GM03348 (cell line): ENCODE measurements around the gene TMEM37.

ENCODE experiments used
- DNase-seq: peaks from one replicate; pipeline ENCODE4 v3.0.0; 2012; ENCODE audit warnings: low spot score

TMEM37 gene

DNA sequence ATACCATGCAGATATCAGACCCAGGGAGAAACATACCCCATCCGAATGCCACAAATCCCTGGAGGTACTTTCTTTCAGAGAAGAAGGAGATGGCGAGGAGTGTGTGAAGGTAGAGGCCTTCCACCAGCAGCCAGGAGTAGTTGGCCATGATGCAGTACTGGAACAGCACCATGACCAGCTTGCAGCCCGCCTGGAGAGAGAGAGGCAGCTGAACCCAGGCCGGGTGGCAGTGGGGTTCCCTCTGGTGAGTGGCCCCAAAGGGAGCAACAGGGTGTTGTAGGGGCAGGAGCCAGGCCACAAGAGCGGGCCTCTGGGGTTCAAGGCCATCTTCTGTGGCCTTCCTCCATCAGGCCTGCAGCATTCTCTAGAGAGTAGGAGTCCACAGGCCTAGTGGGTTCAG lies 30.2 kb downstream of the TMEM37 start:
- no peak for DNase-seq

DNA sequence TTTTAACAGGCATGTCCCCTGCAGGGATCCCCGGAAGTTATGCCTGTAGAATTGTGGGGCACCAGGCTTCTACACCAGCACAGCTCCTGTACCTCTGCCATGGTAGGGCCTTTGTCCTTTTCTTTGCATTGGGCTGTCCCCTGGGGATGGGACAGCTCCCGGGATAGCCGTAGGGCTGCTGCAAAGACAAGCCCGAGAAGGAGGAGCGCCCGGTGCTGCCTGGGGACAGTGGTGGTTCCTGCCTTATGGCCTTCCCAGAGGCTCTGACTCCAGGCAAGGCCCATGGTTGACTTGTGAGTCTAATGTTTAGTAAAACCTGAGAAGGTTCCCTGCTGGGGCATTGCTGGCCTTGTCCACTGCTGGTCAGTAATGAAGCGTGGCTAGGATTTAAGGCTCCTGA lies 30.9 kb downstream of the TMEM37 start:
- no peak for DNase-seq

DNA sequence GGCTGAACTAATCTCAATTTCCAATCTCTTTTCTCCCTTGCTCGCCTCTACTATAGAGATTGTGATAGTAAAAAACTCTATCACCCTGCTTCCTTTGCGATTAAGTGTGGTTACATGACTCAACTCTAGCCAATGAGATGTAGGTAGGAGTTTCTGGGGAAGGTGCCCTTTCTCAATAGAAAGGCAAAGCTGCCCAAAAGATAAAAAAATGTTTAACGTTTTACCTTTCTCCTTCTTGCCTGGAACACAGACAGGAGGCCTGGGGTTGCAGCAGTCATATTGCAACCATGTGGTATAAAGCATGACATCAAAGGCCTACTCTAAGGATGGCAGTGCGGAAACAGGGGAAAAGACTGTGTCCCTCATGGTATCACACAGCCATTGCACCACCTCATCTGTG lies 31.5 kb downstream of the TMEM37 start:
- no peak for DNase-seq

DNA sequence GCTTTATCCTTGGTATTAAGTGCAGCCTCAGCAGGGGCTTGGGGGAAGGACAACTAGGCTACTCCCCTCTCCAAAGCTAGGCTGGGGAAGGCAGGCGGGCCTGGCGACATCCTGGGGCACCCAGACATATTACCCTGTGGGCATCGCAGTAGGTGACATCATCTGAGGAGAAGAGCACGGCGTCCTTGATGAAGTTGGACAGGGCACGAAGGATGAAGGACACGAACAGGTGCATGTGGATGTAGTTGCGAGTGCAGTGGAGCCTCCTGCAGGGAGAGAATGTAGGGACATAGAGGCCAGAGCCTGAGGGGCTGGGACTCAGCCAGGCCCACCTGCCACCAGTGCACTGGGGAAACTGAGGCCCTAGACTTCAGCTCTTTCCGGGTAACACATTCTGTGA lies 32.3 kb downstream of the TMEM37 start:
- DNase-seq, result no peak

DNA sequence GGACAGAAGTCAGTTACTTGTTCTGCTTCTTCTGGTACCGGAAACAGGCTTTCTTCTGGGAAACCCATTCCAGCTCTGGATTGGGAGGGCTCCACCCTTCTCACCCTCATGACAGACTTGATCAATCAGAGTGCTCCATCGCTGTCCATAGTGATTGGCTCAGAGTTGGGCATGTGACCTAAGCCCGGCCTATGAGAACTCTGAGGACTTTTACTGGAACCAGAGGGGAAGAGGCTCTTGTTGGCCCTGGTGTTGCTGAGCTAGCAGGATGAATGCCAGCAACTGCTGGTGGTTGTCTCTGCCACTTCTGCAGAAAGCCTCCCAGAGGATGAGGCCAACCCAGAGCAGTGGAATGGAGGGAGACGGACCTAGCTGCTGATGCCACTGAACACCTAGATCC lies 33.3 kb downstream of the TMEM37 start:
- no peak for DNase-seq

DNA sequence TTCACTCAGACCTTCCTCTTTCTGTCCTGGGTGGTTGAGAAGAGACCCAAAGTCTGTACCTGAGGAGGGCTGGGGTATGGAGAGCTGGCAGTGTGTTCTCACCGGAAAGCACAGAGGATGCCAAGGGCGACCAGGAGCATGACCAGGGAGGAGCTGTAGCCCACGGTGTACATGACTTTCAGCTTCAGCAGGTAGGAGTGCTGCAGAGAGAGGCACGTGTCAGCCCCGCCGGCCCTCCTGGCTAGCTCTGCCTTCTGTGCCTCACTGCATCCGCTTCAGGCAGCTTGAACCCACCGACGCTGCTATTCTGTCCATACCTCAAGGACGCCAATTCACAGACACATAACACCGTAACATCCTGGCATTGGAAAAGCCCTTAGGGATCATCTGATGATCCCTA lies 34.0 kb downstream of the TMEM37 start:
- no peak for DNase-seq

GRCh38 chr2:119466373-119466772 lies 34.7 kb downstream of the TMEM37 start:
- DNase-seq, result no peak

DNA sequence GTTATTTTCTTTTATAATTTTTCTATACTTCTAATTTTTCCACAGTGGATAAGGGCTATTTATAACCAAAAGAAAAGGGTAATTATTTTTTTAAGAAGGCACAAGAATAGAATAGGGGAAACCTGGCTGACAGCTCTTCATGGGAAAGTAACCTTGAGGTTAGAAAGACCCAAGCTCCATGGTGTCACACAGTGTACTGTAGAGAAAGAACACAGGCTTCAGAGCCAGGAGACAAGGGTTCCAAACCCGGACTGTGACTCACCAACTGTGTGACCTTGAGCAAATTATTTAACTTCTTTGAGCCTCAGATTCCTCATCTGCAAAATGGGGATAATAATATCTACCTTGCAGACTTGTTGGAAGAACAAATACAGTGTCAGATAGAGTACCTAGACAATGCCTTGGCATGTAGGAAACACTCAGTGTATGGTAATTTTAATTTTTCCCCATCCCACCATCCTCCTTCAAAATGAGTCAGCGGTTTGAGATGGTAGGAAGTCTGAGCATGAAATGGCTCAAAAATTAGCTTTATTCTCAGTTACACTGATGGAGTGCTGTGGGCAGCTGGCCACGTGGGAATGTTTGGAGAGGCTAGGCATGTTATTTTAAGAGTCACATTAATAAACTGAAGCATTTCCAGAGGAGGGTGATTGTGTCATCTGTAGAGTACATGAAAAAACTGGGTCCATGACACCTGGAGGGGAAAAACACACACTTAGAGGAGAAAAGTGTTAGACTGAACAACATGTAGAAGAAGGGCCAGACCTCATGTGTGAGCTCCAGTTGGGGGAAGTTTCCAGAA lies 36.7 kb downstream of the TMEM37 start:
- no peak for DNase-seq

GRCh38 chr2:119469131-119469530 lies 37.5 kb downstream of the TMEM37 start:
- DNase-seq, result no peak

GRCh38 chr2:119469661-119470297 lies 38.1 kb downstream of the TMEM37 start:
- DNase-seq, result no peak

DNA sequence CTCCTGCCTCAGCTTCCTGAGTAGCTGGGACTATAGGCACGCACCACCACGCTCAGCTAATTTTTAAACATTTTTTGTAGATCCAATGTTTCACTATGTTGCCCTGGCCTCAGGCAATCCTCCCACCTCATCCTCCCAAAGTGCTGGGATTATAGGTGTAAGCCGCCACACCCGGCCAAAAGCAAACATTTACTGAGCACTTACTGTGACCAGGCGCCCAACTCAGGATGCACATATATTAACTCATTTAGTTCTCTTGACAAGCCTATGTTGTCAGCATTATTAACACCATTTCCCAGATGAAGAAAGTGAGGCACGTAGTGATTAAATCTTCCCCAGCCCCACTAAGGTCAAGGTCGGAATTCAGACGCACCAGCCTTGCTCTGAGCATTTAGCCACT lies 41.1 kb downstream of the TMEM37 start:
- no peak for DNase-seq

DNA sequence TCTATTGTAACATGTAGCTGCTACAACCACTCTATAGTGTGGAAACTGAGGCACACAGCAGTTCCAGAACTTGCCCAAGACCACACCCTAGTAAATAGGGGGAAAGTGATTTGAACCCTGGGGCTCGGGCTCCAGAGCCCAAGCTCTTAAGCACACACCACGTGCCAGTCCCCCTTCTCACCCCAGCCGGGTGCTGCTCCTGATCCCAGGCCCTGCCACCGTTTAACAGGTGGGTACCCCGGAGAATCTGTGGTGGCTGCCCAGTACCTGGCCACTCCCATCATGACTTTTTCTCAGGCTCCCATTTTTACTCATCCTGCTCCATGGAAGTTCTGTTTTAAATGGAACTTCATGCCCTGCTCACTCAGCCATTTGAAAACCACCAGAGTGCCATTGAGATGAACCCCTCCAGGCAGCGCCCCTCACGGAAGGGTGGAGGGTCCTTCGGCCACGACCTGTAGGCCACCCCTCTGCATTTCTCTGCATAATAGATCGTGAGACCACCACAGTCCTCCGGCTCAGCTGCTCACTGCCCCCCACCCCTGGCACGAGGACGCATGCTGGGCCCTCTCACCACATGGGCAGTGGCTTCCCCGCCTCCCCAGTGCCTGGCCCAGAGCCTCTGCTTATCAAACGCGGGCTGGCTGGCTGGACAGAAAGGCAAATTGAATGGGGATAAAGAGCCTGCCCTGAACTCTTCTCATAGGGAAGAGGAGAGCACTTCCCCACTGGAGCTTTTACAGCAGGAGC lies 42.1 kb downstream of the TMEM37 start:
- no peak for DNase-seq

DNA sequence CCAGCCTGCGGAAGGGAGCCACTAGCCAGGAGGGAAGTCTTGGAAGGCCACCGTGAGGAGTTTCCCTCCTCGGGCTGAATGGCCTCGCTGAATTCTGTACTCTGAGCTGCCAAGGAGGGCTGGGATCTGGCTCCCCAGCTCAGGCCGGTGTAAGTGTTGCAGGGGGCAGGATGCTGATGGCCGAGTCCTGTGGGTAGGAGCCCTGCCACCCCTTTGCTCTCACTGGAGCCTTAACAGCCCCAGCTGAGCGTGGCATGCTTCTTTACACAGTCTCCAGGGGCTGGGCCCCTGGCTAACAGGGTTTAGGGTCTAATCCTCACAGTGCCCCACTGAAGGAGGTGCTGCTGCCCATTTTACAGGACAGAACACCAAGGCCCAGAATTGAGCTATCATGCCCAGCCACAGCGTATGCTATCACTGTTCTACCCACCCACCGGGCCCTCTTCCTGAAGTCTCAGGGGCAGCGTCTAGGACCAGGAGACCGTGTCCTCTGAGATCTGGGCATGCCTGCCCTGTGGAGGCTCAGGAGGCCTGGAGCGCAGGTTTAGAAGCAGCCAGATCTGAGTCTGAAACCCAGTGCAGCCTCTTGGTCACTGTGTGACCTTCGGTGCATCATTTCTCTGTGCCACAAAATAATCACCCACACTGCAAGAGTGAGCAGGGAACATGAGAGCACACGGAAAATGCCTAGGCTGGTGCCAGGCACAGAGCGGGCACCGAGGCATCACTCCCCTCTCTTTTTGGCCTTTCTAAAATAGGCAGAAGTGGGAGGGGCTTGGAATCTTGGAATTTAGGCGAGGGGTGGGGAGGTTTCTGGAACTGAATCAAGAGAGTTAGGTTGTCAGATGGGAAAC lies 42.9 kb downstream of the TMEM37 start:
- DNase-seq, result no peak

DNA sequence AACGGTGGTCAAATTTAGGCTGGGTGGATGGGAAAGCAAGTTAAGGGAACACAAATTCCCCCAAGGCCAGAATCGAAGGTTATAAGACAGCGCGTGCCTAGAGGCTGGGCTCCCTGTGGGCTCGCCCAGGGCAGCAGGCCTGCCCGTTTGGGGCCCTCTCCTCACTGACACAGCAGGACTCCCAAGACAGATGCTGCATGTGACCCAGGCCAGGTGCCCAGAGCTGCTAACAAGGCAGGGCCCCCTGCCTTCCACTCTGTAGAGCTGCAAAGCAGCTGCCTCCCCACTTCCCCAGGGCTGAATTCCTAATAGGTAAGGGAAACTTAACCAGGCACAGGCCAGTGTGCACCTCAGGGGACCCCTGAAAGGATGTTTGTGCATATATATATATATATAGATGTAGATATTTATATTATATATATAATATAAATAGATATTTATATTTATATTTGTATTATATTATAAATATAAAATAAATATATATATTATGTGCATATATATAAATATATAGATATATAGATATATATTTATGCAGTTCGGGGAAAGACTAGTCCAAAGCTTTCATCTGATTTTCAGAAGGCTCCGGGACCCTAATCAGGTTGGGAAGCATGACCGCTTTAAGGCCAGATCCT lies 43.7 kb downstream of the TMEM37 start:
- no peak for DNase-seq

DNA sequence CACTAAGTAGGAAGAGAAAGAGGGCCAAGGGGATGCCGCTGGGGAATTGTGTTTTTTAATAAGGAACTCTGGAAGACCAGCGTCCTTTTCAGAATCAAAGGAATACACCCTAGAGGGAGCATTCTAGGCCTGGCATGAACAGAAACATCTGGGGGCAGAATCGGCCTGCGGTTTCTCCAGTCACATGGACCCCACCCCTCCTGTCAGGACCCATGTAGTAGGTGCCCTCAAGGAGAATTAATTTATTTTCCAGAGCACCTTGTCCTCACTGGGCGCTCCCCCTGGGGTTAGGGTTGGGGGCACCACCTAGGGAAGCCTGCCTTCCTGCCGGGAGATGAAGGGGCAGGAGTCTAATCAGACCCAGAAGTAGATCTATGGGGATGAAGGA lies 44.2 kb downstream of the TMEM37 start:
- no peak for DNase-seq

DNA sequence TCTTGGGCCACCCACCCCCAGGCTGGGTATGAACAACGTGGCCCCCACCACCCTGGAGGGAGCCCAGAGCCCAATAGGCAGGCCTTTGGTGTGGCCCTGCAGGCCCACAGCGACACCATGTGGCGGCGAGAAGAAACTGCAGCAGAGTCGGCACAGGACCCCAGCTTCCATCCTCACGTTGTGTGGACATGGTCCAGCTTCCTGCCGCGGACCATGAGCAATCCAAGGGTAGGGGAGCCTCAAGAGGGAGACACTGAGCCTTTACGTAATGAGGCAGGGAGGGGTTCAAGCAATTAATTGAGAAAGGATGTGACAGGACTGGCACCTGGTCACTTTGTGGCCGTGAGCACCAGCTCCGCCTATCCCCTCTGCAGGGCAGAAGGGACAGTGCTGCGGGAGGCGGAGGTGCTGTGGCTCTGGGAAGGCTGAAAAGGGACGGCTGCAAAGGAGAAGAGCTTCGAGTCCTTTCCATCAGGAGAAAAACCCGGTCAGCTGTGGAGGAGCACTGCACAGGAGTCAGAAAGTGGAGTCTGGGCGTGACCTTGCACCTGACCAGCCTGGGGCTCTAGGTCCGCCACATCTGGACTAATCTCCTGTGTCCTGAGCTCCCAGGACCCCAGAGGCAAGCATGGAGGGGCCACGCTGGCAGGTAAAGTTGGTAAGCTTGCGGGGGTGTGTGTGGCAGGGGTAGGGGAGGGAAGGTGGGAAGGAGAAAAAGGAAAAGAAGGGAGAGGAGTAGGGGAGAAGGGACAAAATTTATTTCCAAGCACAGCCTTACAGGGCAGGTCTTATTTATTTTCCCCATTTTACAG lies 44.9 kb downstream of the TMEM37 start:
- peak; percentile 82 for DNase-seq

DNA sequence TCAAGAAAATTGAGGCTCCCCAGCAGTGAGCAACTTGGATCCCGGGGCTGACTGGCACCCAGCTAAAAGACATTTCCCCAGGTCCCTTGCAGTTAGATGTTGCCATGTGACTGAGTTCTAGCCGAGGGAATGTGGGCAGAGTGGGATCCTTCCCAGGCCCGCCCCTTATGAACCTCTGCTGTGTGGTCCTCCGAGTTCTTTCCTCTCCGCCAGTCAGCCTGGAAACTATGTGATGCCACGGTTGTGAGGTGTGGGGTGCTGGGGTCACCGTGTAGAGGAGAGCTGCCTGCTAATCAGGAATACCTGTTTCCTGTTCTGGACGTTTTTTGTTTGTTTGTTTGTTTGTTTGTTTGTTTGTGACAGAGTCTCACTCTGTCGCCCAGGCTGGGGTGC lies 45.5 kb downstream of the TMEM37 start:
- no peak for DNase-seq

GRCh38 chr2:119478188-119478977 lies 46.7 kb downstream of the TMEM37 start:
- no peak for DNase-seq

- DNase-seq, result no peak
Observed at GRCh38 chr2:119478978-119479295, 47.3 kb downstream of the TMEM37 start.

DNA sequence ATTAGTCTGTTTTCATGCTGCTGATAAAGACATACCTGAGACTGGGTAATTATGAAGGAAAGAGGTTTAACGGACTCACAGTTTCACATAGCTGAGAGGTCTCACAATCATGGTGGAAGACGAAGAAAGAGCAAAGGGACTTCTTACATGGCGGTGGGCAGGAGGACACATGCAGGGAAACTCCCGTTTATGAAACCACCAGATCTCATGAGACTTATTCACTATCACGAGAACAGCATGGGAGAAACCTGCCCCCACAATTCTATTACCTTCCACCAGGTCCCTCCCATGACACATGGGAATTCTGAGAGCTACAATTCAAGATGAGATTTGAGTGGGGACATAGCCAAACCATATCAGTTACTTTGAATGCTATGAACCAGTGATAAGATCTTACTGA lies 48.5 kb downstream of the TMEM37 start:
- no peak for DNase-seq
